H1 (cell line): Measurements from ENCODE around the gene MRPS34. TPM values are rescaled to one million over a fixed set of nuclear protein-coding genes. Genes with fewer than 3 reads are reported as not detected.

Source experiments
- MAX ChIP-seq: IDR thresholded peaks from 2 replicates; pipeline ENCODE4 v1.6.1; 2012; ENCODE audit warnings: inconsistent platforms
- POLR2A ChIP-seq, 2 experiments: IDR thresholded peaks; 1 replicate in 1 of 2; 2 replicates in 1 of 2; pipeline ENCODE4 v1.6.1; 2011; ENCODE audit warnings: low read depth in 2 of 2, low read length in 2 of 2, mild to moderate bottlenecking in 2 of 2; ENCODE audit errors: control extremely low read depth in 1 of 2
- POLR2AphosphoS5 ChIP-seq: IDR thresholded peaks from 2 replicates; pipeline ENCODE4 v1.6.1; 2011; ENCODE audit warnings: low read depth, low read length
- TAF1 ChIP-seq: IDR thresholded peaks from 2 replicates; pipeline ENCODE4 v1.6.1; 2011; ENCODE audit warnings: mild to moderate bottlenecking, low read depth, low read length
- polyA plus RNA-seq, 7 experiments: library from polyadenylated mRNA; depleted of rRNA in 3 of 7; stranded (reverse) in 5 of 7; unstranded in 2 of 7; fragments of >200 nt in 5 of 7; fragments of 200-250 nt in 2 of 7; gene quantifications; 1 replicate in 5 of 7; 2 replicates in 1 of 7; 4 replicates in 1 of 7; pipeline versions ENCODE4 v1.2.1 to v1.2.3, GENCODE V29; 2011 to 2013; ENCODE audit warnings: missing spikeins in 2 of 7, mixed read lengths in 2 of 7
- total RNA-seq: library from RNA; stranded (reverse); fragmentation: NEBNext Ultra II Directional; extraction: Animal tissue kit (Norgen Biotek cat#: 25700); gene quantifications from 2 replicates; pipeline ENCODE4 v1.2.1, GENCODE V29; 2021

MRPS34 gene
- total and polyA plus RNA-seq, 2 of the 8 experiments (the other 6 are each of a cell fraction or from before 2014, with no cell fraction given) = 168 to 252 TPM

- 0 out of 2 replicates have a peak, but pooled peaks have one; percentile 6 for TF ChIP-seq MAX
- TF ChIP-seq POLR2AphosphoS5 = peak; percentile 81
- peak in 1 of 2 experiments; percentile 65; a peak in 2 of 3 replicates for TF ChIP-seq POLR2A (IDR thresholded peaks at IDR 0.05; ENCODE audit: control extremely low read depth in 1 of 2, low read depth in 2 of 2, low read length in 2 of 2)
- TF ChIP-seq TAF1 = 0 out of 2 replicates have a peak, but pooled peaks have one; percentile 40
Measured at GRCh38 chr16:1770328-1771187, 2.4 kb downstream of the MRPS34 start (continued).
